T-helper 2 cell treated with Interferon-gamma antibody and Interleukin-4, amounts not matched to agents 100 ng/mL and 5 ng/mL, for 36 hours (primary cell): ENCODE data around the gene APH1B. TPM values are rescaled to one million over a fixed set of nuclear protein-coding genes. Genes with fewer than 3 reads are reported as not detected.

Experiments used
- intact Hi-C: fragments of 100-400 bp; cut with micrococcal nuclease; formaldehyde crosslinking; loops from one replicate; pipeline ENCODE4 v1.15.1; 2023
- total RNA-seq: library from RNA; stranded (reverse); gene quantifications from 2 replicates; pipeline ENCODE4 v1.2.3, GENCODE V29; 2022

The APH1B gene
- total RNA-seq, 1 donor from 2014 or later = 13.1 TPM

GRCh38 chr15:63349156-63349555, 71.8 kb downstream of the APH1B start:
- intact Hi-C loops = no loop called here

- intact Hi-C loops = no loop called here
Measured at GRCh38 chr15:63349621-63350020, 72.2 kb downstream of the APH1B start.

GRCh38 chr15:63350178-63350621, 72.8 kb downstream of the APH1B start:
- intact Hi-C loops = no loop called here

- intact Hi-C loops = no loop called here
Measured at GRCh38 chr15:63351170-63351569, 73.8 kb downstream of the APH1B start.

- intact Hi-C loops = no loop called here
Measured at GRCh38 chr15:63352808-63353207, 75.4 kb downstream of the APH1B start.

GRCh38 chr15:63353261-63353660, 75.9 kb downstream of the APH1B start:
- intact Hi-C loops = no loop called here

GRCh38 chr15:63353887-63354286, 76.5 kb downstream of the APH1B start:
- intact Hi-C loops = no loop called here

- intact Hi-C loops = no loop called here
Measured at GRCh38 chr15:63354821-63355650, 77.6 kb downstream of the APH1B start.

GRCh38 chr15:63357061-63357460, 79.7 kb downstream of the APH1B start:
- intact Hi-C loops = no loop called here

- intact Hi-C loops = no loop called here
Measured at GRCh38 chr15:63357731-63358130, 80.3 kb downstream of the APH1B start.

GRCh38 chr15:63358241-63359029, 81.0 kb downstream of the APH1B start:
- intact Hi-C loops = no loop called here

Other genes with a start within 250 kb of the APH1B start
- 7.1 and 9.6 TPM in 2 replicates for gene TPM1, start 234.9 kb upstream of the APH1B start, total RNA-seq
- 10.4 and 11.2 TPM in 2 replicates for gene LACTB, start 155.7 kb upstream of the APH1B start, total RNA-seq
- 206 and 215 TPM in 2 replicates for gene RPS27L, start 120.1 kb upstream of the APH1B start, total RNA-seq
- gene RAB8B, start 88.0 kb upstream of the APH1B start, total RNA-seq = 111 and 120 TPM in 2 replicates
- not detected in 2 replicates for gene CA12, start 104.2 kb downstream of the APH1B start, total RNA-seq
- 58.0 and 58.1 TPM in 2 replicates for gene USP3, start 227.0 kb downstream of the APH1B start, total RNA-seq